HG03025 (cell line): ENCODE data around the gene LRRC66.

Experiments used
- ATAC-seq: cut with Tn5 transposase; IDR thresholded peaks from one replicate; pipeline ENCODE4 v1.9.1; 2021; ENCODE audit warnings: mild to moderate bottlenecking, moderate library complexity; ENCODE audit not compliant: unreplicated experiment, low FRiP score

Gene LRRC66

DNA sequence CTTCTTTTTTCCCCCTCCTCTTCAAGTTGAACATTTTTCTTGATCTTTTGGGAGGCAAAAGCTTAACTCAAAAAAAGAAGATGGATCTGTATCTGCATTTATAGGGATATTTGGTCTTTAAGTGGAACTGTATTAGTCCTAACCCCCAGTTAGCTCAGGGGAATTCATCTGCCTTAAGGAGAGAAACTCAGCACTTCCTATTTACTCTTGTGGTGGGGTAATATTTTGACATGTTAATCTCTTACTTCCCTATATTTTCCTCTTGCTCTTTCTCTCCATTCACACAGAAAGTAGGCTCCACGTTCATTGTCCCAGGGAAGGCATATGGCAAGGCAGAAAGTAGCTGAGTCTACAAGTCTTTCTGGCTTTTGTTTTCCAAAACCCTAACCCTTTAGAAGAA is 5.3 kb downstream of the LRRC66 start:
- no peak for ATAC-seq

DNA sequence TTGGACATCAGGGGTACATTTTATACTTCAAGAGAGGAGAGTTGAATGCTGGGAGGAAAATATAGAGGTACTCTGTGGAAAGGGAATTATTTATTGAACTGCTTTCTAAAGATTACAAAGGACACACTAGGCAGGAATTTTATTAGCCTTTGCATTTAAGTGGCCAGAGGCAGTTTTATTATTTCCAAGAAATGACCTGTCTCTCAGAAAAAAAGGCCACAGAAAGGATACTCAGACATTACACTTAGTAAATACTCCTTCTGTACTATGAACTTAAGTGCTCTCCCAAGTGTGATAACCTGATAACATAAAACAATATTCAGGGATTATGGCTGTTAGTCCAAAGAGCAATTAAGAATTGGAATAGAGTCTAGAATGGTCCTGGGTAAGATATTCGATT is 7.5 kb downstream of the LRRC66 start:
- ATAC-seq = no peak

DNA sequence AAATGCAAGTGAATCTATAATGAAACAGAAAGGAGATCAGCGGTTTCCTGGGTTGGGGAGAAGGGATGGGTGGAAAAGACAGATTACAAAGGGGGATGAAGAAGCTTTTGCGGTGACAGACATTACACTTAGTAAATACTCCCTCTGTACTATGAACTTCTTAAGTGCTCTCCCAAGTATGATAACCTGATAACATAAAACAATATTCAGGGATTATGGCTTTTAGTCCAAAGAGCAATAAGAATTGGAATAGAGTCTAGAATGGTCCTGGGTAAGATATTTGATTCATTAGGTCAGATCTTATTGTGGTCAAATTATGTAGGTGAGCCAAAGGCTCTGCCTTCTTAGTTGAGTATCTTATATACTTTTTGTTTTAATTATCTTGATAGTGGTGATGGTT is 9.2 kb downstream of the LRRC66 start:
- ATAC-seq = no peak

DNA sequence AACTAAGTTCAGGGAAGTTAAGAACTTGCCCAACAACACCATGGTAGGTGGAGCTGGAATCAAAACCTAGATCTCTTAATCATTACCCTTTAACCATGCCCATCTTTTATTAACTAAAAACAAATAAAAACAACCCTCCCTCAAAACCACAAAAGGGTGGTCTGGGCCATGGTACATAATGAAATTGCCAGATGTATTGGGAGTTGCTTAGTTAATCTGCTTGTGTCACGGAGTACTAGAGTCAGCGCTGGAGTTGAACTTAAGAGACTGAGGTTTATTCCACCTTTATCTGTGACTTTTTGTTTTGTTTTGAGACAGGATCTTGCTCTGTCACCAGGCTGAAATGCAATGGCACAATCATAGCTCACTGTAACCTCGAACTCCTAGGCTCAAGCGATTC is 13.3 kb downstream of the LRRC66 start:
- ATAC-seq = no peak

DNA sequence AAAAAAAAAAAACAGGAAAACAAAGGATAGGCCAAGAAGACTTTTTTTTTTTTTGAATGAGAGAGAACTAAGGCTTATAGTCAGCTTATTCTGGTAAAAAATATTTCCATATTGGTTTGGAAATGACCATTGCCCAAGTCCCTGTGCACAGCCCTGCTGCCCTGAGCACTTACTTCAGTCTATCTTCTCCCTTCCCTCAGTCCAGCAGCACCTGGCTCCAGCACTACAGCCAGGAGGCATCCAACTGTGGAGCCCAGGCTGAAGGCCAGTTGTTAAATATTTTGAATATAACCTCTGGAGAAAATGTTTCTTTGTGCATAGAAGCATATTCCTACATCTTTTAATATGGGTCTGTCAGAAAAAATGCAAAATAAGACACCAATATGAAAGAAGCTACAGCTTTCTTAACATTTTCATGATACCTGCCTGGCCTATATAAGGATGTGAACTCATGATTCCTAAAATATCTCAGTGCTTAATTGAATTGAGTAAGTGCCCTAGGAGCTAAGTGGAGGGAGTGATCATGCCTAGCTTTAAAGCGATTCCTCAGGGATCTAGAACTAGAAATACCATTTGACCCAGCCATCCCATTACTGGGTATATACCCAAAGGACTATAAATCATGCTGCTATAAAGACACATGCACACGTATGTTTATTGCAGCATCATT is 14.4 kb downstream of the LRRC66 start:
- no peak for ATAC-seq

DNA sequence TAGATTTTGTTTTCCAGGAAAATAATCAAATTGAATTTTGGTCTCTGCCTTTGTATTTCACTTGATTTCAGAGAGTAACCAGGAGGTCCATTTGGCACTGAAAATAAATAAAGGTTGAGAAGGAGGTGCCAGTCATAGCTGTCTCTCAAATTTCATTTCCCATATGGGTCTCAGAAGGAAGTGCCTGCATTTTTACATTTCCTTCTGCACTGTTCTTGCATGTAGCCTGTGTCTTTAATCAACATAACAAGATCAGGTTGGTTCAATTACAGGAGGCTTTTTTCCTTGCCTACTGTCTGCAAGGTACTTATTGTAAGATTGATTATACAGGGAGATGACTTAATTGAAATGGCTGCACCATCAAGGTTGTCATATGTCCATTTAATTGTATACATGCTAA is 15.7 kb downstream of the LRRC66 start:
- ATAC-seq = no peak

DNA sequence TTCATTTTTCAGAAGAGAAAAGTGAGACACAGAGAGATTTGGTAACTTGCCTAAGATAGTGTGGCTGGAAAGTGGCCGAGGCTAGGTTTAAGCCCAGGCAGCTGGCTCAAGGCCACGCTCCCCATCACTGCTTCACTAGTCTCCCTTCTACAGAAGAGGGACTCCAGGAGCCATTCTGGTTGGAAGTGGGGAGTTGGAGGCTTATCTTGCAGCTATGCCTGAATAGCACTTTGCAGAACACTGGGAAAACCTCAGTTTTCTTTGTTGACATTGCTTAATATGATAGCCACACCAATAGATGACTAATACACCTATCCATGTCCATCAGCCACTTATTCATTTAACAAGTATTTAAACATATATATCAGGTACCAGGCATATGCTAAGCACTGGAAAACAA is 18.5 kb downstream of the LRRC66 start:
- ATAC-seq = no peak

DNA sequence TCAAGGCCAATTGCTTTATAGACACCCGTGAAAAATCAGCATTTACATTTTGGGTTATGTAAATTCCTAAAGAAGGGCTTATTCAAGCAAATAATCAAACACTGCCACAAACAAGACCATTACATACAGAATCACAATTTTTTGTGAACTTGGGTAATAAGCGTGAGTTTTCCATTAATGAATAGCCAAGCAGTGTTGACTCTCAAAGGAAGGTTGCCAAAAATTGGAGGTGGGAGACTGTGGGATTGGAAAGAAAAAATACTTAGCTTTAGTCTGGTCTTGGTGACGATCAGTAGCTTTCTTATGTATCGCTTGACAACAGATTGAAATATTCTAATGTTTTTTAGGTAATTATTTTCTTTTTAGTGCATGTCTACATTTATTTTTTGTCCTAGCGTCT is 20.9 kb downstream of the LRRC66 start:
- no peak for ATAC-seq

DNA sequence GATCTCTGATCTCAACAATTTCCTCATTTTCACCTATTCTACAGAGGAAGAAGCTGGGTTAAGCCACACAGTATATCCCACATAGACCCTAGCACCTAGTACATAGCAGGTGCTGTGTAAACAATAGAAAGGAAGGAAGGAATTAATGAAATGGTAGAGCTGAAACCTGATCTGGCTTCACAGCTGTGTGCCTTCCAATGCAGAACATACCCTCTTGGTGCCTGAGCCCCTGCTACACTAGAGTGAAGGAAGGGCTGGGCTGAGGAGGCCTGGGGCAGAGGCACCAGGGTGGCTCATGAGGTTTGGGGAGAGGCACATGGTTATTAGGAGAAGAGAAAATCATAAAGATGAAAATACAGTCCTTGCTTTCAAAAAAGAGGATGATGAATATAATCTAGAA is 21.3 kb downstream of the LRRC66 start:
- ATAC-seq = no peak

DNA sequence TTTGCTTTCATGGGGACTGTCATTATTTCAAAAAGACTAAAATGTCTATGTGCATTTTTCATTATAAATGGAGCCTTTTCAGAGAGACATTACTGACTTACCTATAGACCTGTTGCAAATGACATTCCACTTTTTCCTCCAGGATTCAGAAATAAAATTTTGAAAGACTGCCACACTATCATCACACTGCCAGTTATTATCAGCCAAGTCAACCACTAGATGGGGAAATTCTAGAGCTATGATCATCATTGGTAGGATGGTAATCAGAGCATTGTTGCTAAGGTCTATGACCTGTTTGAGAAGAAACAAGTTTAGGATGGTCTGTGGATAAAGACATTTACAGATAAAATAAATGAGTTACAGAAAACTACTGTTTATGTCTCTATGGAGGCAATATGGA is 22.5 kb downstream of the LRRC66 start:
- no peak for ATAC-seq

DNA sequence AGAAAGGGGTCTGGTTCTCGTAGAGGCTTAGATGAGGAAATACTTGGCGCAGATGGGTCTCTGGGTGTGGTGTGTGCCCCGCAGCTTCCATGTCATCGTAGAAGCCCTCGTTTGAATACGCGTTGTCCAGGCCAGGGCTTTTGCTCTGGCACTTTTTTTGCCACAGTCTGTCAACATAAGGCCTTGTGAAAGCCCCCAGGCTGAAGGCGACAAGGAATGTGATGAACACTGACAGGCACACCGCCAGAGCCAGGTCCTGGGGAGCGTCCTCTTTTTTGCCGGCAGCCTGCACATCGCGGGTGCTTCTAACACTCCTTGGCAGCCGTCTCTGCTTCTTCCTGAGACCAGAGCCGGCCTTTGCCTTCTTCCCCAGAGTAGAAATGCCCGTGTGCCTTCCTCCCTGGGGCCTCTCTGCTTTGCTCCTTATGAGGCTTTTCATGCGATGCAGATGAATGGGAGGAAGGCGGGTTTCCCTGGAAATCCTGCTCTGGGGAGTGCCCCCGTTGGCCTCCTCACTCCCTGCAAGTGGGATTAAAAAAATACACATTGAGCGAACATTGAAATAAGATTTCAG is 24.4 kb downstream of the LRRC66 start:
- ATAC-seq = no peak

DNA sequence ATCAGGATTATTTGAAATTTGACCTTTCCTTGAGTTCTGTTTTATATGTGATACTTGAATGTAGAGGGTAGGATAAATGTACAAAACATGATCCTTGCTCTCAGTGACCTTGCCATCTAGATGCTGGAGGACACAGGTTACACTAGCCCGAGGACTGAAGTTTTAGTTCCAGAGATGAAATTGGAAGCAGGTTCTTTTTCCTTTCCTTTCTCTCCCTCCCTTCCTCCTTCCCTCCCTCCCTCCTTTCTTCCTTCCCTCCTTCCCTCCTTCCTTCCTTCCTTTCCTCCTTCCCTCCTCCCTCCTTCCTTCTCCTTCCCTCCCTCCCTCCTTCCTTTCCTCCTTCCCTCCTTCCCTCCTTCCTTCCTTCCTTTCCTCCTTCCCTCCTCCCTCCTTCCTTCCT is 54.3 kb downstream of the LRRC66 start:
- ATAC-seq = no peak

DNA sequence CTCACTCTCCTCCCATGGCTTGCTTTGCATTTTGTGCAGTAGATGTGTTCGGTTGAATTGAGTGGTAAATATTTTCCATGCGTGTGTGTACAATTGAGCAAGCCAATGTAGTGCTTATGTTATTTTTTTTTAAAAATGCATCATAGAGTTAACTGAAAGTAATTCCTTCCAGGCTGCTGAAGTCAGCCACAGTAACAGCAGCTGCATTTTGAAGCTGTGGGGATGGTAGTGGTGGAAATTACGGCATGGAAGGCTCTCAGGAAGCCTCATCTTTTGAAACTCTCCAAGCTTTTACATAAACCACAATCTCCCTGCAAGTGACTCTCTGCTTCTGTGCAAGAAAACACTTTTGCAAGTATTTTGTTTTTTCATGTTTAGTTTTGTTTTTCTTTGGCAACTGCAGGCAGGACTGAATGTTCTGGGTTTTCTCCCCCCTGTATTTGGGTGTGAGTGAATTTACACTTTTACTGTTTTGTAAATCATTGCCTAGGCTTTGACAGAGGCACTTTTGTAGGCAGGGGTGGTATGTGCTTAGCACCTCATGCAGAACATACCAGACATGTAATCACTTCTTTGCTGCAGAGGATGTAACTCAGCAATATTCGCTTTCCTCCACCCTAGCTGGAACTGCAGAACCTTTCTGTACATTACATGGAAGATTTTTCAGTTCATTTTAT is 56.2 kb downstream of the LRRC66 start:
- no peak for ATAC-seq

DNA sequence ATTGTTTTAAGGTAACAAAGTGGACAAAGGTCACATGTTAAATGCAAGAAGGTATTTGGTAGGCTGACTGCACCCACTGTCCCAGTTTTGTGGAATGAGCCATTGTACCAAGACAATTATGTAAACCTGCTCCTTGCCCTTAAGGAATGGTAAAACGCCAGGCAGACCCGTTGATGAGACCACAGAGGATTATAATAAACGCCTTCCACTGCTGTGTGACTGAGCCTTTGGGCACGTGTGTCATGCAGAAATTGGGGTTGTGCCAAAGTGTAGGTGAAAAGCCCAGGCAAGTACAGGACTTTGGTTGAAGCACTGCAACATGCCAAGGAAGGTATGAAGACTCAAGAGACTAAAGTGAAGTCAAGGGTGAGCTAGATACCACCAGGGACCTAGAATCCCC is 59.7 kb downstream of the LRRC66 start:
- ATAC-seq = no peak

DNA sequence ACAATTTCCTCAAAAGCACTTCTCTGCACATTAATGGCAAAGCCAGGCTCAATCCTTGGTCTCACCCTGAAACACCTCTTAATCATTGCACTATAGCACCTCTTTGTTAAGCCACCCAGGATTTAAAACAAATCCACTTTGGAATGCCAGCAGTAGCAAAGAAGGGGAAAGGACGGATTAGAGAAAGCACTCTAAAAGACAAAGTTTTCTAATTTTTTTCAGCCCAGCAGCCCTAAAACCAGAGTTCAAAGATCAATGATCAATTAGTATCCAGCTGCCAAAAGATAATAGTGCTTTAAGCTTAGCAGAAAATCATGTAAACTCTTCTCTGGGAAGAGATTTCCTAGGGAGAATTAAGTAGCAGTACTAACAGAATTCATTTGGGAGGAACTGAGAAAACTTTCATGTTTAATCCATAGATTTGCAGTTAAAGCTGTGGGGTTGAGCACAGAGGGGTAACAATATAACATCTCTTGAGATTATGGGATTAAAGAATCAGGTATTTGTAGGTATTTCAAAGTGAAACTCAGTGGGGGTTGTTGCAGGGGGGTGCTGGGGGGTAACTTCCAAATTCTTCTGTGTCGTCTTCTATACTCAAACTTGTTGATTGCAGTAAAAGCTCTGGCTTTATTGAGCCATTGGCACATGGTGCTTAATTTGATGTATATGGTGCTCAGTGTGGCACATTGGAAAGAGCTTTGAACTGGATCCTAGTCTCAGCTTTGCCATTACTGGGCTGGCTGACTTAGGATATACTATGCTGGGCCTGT is 61.8 kb downstream of the LRRC66 start:
- no peak for ATAC-seq
